Stimulated activated CD4-positive, alpha-beta T cell treated with anti-CD3 and anti-CD28 coated beads, Interleukin-2, amount 100 ng/mL, for 48 hours (primary cell): ENCODE results near the gene MYDGF.

Experiments
- DNase-seq, 2 donors: peaks; one replicate each; pipeline ENCODE4 v3.0.0-alpha.2; 2020

The MYDGF gene

GRCh38 chr19:4640247-4641000 is 29.7 kb downstream of the MYDGF start:
- no peak for DNase-seq

DNA sequence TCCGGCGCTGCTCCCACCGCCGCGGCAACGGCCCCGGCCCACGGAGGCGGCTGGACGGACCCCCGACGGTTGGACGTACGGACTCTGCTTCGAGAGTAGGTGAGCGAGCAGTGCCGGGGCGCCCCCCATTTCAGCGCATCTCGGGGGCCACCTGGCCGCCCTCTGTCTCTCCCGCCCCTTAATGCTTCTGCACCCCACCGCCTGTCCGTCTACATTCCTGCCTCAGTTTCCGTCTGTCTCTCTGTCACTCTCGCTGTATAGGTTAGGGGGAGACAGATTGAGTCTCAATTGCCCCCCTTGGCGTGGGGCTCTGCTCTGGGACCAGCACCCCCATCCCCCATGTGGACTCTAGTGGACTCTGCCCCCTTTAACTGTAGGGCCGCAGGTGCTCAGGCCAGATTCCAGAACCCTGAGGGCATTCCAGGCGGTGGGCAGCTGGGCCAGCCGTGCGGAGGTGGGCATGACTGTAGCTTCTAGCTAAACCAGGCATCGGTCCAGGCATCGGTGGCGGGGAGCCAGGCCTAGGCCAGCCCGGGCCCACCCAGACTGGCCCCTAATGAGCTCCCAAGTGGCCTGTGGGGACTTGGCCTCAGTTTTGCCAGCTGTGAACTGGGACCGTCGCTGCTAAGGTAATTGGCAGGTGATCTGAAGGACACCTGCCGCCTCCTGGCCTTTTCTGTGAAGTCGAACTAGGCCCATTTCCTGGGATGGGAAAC is 30.5 kb downstream of the MYDGF start:
- DNase-seq = no peak

GRCh38 chr19:4638828-4639530 is 31.2 kb downstream of the MYDGF start, which contains the start of gene TNFAIP8L1:
Gene TNFAIP8L1 (plus strand): TSS chr19:4639516. CDS start chr19:4651870, 12,354 bp downstream.
- peak; percentile 98 to 100 for DNase-seq

GRCh38 chr19:4638317-4638716 is 31.8 kb downstream of the MYDGF start:
- DNase-seq = no peak

DNA sequence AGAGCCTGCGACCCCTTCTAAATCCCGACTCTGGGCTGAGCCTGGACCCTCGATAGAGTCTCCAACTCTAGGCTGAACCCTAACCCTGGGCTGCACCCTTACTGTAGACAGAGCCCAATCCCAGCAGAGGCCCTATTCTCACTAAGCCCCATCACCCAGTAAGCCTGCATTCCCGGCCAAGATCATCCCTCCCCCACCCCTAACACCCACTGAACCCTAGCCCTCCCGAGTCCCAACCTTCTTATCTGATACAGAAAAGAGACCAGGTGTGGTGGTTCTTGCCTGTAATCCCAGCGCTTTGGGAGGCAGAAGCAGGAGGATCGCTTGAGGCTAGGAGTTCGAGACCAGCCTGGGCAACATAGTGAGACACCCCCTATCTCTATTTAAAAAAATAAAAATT is 33.4 kb downstream of the MYDGF start:
- DNase-seq = no peak

- DNase-seq = peak; percentile 86
These were observed 33.9 kb downstream of the MYDGF start for GRCh38 chr19:4636151-4636717.

DNA sequence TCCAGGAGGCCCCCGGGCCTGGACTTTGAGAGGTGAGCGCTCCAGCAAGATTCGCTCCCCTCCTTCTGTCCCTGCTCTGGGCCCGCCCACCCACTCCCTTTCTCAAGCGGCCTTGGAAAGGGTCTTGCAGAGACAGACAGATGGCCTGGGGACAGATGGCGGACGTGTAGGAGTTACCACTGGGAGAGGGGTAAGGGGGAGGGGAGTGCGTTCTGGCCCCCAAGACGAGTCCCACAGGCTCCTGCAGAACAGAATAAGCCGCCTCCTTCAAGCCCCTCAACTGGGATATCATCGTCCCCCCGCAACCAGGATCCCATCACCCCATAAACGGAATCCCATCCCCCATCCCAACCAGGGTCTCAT is 34.4 kb downstream of the MYDGF start:
- DNase-seq = no peak

DNA sequence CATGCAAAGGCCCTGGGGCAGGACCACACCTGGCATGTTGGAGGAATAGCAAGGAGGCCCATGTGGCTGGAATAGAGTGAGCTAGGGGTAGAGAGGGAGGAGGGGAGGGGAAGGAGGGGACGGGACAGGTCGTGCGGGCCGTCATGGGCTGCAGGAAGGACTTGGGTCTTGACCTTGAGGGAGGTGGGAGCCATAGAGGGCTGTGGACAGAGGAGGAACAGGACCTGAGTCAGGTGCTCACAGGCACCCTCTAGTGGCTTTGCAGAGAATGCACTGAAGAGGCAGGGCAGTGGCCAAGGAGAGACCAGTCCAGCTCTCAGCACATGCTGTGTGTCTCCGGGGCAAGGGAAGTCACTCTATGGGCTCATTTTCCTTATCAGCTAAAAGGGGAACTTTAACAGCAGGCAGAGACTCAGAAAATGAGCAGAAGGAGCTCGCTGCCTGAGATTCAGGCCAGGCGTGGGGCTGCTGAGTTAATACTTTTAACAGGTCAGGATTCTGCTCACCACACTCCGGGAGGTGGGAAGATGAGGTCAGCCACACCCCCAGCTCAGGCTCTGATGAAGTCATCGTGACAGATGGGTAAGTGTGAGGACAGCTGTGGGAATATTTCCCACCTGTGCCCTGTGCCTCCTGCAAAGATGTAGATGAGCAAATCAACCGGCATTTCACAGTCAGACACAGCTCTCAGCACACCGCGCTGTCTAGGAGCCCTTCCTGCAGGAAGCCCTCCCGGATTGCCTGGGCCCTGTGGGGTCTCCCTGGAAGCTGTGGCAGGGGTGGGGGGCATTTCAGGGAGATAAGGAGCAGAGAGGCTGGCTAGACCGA is 36.8 kb downstream of the MYDGF start:
- peak; percentile 47 to 53 for DNase-seq

- no peak for DNase-seq
These were observed 45.3 kb downstream of the MYDGF start for GRCh38 chr19:4624733-4625362.

- no peak for DNase-seq
These were observed 45.8 kb downstream of the MYDGF start for GRCh38 chr19:4624301-4624700.

DNA sequence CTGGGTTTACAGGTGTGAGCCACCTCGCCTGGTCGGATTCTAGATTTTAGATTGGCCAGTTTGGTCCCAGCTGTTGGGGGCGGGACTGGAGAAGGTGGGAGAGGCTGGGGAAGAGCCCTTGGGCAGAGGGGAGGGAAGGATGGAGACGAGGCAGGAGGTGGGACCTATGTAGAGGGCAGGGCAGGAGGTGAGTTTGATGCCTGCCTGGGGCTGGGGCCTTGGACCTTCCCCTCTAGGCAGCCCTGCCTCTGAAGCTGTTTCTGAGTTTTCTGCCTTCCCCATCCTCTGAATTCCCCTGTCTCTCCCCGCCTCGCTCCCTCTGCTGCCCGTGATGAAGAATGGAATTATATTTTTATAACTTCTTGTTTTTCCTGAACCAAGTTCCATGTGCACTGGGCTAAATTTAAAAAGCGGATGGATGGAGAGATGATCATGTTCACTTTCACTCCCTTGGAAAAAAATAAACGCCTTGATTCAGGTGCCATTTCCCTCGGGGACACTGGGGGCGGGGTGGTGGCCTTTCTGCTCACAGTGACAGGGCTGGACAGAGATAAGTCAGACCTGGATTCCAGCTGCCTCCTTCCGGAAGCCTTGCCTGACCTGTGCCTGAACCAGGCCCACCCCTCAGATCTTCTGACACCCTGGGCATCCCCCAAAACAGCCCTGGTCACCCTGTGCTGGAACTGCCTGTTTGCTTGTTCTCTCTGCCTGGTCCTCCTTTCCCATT is 47.3 kb downstream of the MYDGF start:
- no peak for DNase-seq

- no peak for DNase-seq
These were observed 49.5 kb downstream of the MYDGF start for GRCh38 chr19:4620675-4621074.

- no peak for DNase-seq
These were observed 50.4 kb downstream of the MYDGF start for GRCh38 chr19:4619668-4620294.

DNA sequence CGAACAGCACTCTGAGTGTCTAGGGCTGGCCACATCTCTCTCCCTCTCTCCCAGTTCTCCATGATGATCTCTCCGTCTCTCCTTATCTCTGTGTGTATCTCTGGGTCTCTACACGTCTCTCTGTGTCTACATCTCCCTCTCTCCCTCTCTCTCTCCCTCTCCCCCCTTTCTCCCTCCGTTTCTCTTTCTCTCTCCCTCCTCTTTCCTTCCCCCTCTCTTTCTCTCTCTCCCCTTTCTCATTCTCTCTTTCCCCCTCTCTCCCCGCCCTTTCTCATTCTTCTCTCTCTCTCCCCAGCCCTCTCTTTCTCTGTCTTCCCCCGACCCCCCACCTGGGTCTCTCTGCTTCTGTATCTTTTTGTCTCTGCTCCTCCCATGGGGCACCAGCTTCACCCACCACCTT is 52.1 kb downstream of the MYDGF start:
- DNase-seq = no peak

GRCh38 chr19:4613254-4613751 is 56.8 kb downstream of the MYDGF start:
- DNase-seq = no peak

- DNase-seq = no peak
These were observed 60.1 kb downstream of the MYDGF start for GRCh38 chr19:4609878-4610511.
